Measurements from ENCODE around the gene PRDM11. TPM values are rescaled to one million over a fixed set of nuclear protein-coding genes. Genes with fewer than 3 reads are reported as not detected.

PRDM11 gene
- total RNA-seq, 1 experiment from 2014 or later: 14.7 TPM

Other genes starting within 250 kb of the PRDM11 start
- gene TP53I11, start 195.8 kb upstream of the PRDM11 start, total RNA-seq (2014; rRNA removed; shearing (Covaris generic)): 13.4 and 14.7 TPM in 2 replicates
- gene SYT13, start 139.7 kb downstream of the PRDM11 start, total RNA-seq (2014; rRNA removed; shearing (Covaris generic)): 0.03 TPM in 1 of 2 replicates, not detected in the other

Measured in SJCRH30 (cell line).